HepG2 (cell line): ENCODE measurements around the gene ATP1B2. TPM values are rescaled to one million over a fixed set of nuclear protein-coding genes. Genes with fewer than 3 reads are reported as not detected.
A peak's percentile ranks its signal among the peaks of the same experiment; 100 is the strongest.

Source experiments
- ATAC-seq: fragments of 200-7000 bp; cut with Tn5 transposase; 3 replicates; pipeline ENCODE4 v1.9.1; 2020; ENCODE audit warnings: mild to moderate bottlenecking, moderate library complexity
- BruUV-seq: library from RNA; stranded (reverse); fragments of 400-500 nt; replicated peaks from 2 replicates; lab custom pipeline; 2021; lab: Mats Ljungman, UMichigan
- CTCF ChIA-PET: fragments of 300-600 bp; formaldehyde crosslinking; extraction: SDS; loops from one replicate; lab custom pipeline; 2021; ENCODE audit warnings: low total read pairs, inconsistent platforms, low intra/inter-chr PET ratio; lab: Yijun Ruan, JAX
- POLR2A ChIA-PET: fragments of 350-600 bp; sonication (Branson Sonifier 250); formaldehyde crosslinking; loops from one replicate; lab custom pipeline; 2020; ENCODE audit warnings: antibody characterized with exemption, inconsistent platforms; lab: Yijun Ruan, JAX
- DNase-seq: peaks from one replicate; pipeline ENCODE4 v3.0.0-alpha.2; 2015; ENCODE audit warnings: low spot score
- FAIRE-seq: peaks from 3 replicates; lab custom pipeline; 2011; peaks lifted over from hg19 to GRCh38; lab: Jason Lieb, UNC
- H2AFZ ChIP-seq: one replicate; pipeline ENCODE4 v1.6.1; 2011; ENCODE audit warnings: low read length, inconsistent platforms
- H3K27ac ChIP-seq: fragments of 300-600 bp; 3 replicates; pipeline ENCODE4 v1.8.0; 2011; ENCODE audit warnings: mixed run types, mild to moderate bottlenecking, mixed read lengths, low read length, inconsistent platforms; ENCODE audit not compliant: insufficient read depth; ENCODE audit errors: extremely low read length
- H3K27me3 ChIP-seq, 2 experiments: fragments of 200-600 bp in 1 of 2; 2 replicates in 1 of 2; 3 replicates in 1 of 2; pipeline versions ENCODE4 v1.6.0 to v1.8.0; 2011; ENCODE audit warnings: low read length in 2 of 2, mild to moderate bottlenecking in 2 of 2, moderate library complexity in 2 of 2, inconsistent platforms in 1 of 2; ENCODE audit not compliant: insufficient read depth in 2 of 2, control insufficient read depth in 1 of 2
- H3K36me3 ChIP-seq, 2 experiments: fragments of 200-600 bp in 1 of 2; replicated peaks in 1 of 2; 2 replicates in 1 of 2; 3 replicates in 1 of 2; pipeline versions ENCODE4 v1.5.1 to v1.8.0; 2011; ENCODE audit warnings: low read length in 2 of 2, inconsistent platforms in 1 of 2; ENCODE audit not compliant: insufficient read depth in 2 of 2, control insufficient read depth in 1 of 2
- H3K4me1 ChIP-seq: 2 replicates; pipeline ENCODE4 v1.5.1; 2012; ENCODE audit warnings: low read length, inconsistent platforms; ENCODE audit not compliant: insufficient read depth
- H3K4me2 ChIP-seq: 2 replicates; pipeline ENCODE4 v1.6.0; 2011; ENCODE audit warnings: low read depth, low read length, inconsistent platforms
- H3K4me3 ChIP-seq, 3 experiments: fragments of 200-600 bp in 1 of 3; sonication (generic), shearing (Covaris generic) in 1 of 3; replicated peaks in 1 of 3; 2 replicates each; pipeline ENCODE4 v1.5.1; 2011 to 2016; ENCODE audit warnings: low read length in 3 of 3, inconsistent platforms in 2 of 3, low read depth in 2 of 3, mild to moderate bottlenecking in 2 of 3, control low read depth in 1 of 3, mixed read lengths in 1 of 3; ENCODE audit not compliant: insufficient read depth in 1 of 3
- H3K79me2 ChIP-seq: one replicate; pipeline ENCODE4 v1.6.1; 2011; ENCODE audit warnings: low read length, inconsistent platforms; ENCODE audit not compliant: insufficient read depth
- H3K9ac ChIP-seq: 2 replicates; pipeline ENCODE4 v1.6.0; 2011; ENCODE audit warnings: mild to moderate bottlenecking, low read depth, low read length, inconsistent platforms; ENCODE audit not compliant: insufficient read depth
- H3K9me3 ChIP-seq: 2 replicates; pipeline ENCODE4 v1.5.1; 2012; ENCODE audit warnings: mild to moderate bottlenecking, low read length
- H4K20me1 ChIP-seq: 2 replicates; pipeline ENCODE4 v1.6.0; 2011; ENCODE audit warnings: inconsistent platforms, mild to moderate bottlenecking, low read length, moderate library complexity; ENCODE audit not compliant: insufficient read depth
- HIVEP1 ChIP-seq: sonication (generic); formaldehyde crosslinking; IDR thresholded peaks from 2 replicates; pipeline ENCODE4 v1.4.0; 2020; ENCODE audit warnings: mild to moderate bottlenecking, missing genetic modification reagents
- NFKB2 ChIP-seq: sonication (generic); formaldehyde crosslinking; IDR thresholded peaks from 2 replicates; pipeline ENCODE4 v1.4.0; 2020; ENCODE audit warnings: missing genetic modification reagents, borderline replicate concordance
- POGZ ChIP-seq: sonication (generic); formaldehyde crosslinking; IDR thresholded peaks from 2 replicates; pipeline ENCODE4 v1.4.0; 2020; ENCODE audit warnings: mild to moderate bottlenecking, missing genetic modification reagents
- SALL1 ChIP-seq: sonication (generic); formaldehyde crosslinking; IDR thresholded peaks from 2 replicates; pipeline ENCODE4 v1.8.0; 2022; ENCODE audit warnings: mild to moderate bottlenecking, missing genetic modification reagents
- SAP130 ChIP-seq: IDR thresholded peaks from 2 replicates; pipeline ENCODE4 v1.6.1; 2016; ENCODE audit warnings: low read depth
- SRSF1 ChIP-seq: fragments of 200-400 bp; formaldehyde crosslinking; optimal IDR thresholded peaks from 2 replicates; pipeline ENCODE3; 2017; ENCODE audit warnings: mild to moderate bottlenecking, low read depth, low read length, moderate library complexity
- SRY ChIP-seq: sonication (generic); formaldehyde crosslinking; IDR thresholded peaks from 2 replicates; pipeline ENCODE4 v1.8.0; 2022; ENCODE audit warnings: mild to moderate bottlenecking, missing genetic modification reagents
- ZNF121 ChIP-seq: sonication (generic); formaldehyde crosslinking; IDR thresholded peaks from 2 replicates; pipeline ENCODE4 v1.5.0; 2020; ENCODE audit warnings: mild to moderate bottlenecking, missing genetic modification reagents
- ZNF33B ChIP-seq: sonication (generic); formaldehyde crosslinking; IDR thresholded peaks from 2 replicates; pipeline ENCODE4 v1.5.1; 2020; ENCODE audit warnings: mild to moderate bottlenecking, missing genetic modification reagents
- ZNF460 ChIP-seq: sonication (generic); formaldehyde crosslinking; IDR thresholded peaks from 2 replicates; pipeline ENCODE4 v1.5.1; 2020; ENCODE audit warnings: missing genetic modification reagents, mild to moderate bottlenecking, borderline replicate concordance
- WGBS: methylation state at CpG from one replicate; pipeline ENCODE4 v1.1.6; 2017; ENCODE audit warnings: low lambda C conversion rate; 5-methylcytosine and 5-hydroxymethylcytosine counted together
- in situ Hi-C: cut with HindIII; loops from 2 replicates; pipeline ENCODE4 v1.10.0; 2017; ENCODE audit warnings: low pct_unique_long_range_greater_than_20kb; ENCODE audit not compliant: extremely low pct_ligation_motif_present
- intact Hi-C: fragments of 100-400 bp; cut with micrococcal nuclease; formaldehyde crosslinking; loops from one replicate; pipeline ENCODE4 v1.10.0; 2022; ENCODE audit not compliant: unreplicated experiment
- polyA plus RNA-seq, 8 experiments: library from polyadenylated mRNA; depleted of rRNA in 3 of 8; stranded (reverse) in 7 of 8; unstranded in 1 of 8; fragments of >200 nt; fragmentation: Illumina TruSeq in 4 of 8; extraction: Trizol in 4 of 8; gene quantifications; 2 replicates each; pipeline versions ENCODE4 v1.2.1 to v1.2.3, GENCODE V29; 2011 to 2016; ENCODE audit warnings: low read depth in 4 of 8, missing spikeins in 1 of 8, mixed read lengths in 1 of 8; ENCODE audit not compliant: insufficient read depth in 1 of 8
- total RNA-seq, 5 experiments: library from RNA; depleted of rRNA; stranded (reverse); fragments of >200 nt; fragmentation: Illumina TruSeq; extraction: Trizol; gene quantifications; 2 replicates each; pipeline ENCODE4 v1.2.3, GENCODE V29; 2016; ENCODE audit warnings: low read depth in 1 of 5
- TF ChIP-seq, protein P1 (sequence below): sonication (generic); formaldehyde crosslinking; IDR thresholded peaks from 2 replicates; pipeline ENCODE4 v1.5.0; 2020; ENCODE audit warnings: mild to moderate bottlenecking, missing genetic modification reagents
- TF ChIP-seq, protein P2 (sequence below): sonication (generic); IDR thresholded peaks from 2 replicates; pipeline ENCODE4 v1.6.1; 2016; ENCODE audit warnings: low read depth, borderline replicate concordance
- TF ChIP-seq, protein P3 (sequence below): sonication (generic); formaldehyde crosslinking; IDR thresholded peaks from 2 replicates; pipeline ENCODE4 v1.4.0; 2020; ENCODE audit warnings: missing genetic modification reagents, mild to moderate bottlenecking, borderline replicate concordance
- TF ChIP-seq, protein P4 (sequence below): sonication (generic); formaldehyde crosslinking; IDR thresholded peaks from 2 replicates; pipeline ENCODE4 v1.4.0; 2020; ENCODE audit warnings: mild to moderate bottlenecking, missing genetic modification reagents

Gene ATP1B2
- total and polyA plus RNA-seq, 2 of the 13 experiments (the other 11 are each of a cell fraction or from before 2014, with no cell fraction given), result not detected

DNA sequence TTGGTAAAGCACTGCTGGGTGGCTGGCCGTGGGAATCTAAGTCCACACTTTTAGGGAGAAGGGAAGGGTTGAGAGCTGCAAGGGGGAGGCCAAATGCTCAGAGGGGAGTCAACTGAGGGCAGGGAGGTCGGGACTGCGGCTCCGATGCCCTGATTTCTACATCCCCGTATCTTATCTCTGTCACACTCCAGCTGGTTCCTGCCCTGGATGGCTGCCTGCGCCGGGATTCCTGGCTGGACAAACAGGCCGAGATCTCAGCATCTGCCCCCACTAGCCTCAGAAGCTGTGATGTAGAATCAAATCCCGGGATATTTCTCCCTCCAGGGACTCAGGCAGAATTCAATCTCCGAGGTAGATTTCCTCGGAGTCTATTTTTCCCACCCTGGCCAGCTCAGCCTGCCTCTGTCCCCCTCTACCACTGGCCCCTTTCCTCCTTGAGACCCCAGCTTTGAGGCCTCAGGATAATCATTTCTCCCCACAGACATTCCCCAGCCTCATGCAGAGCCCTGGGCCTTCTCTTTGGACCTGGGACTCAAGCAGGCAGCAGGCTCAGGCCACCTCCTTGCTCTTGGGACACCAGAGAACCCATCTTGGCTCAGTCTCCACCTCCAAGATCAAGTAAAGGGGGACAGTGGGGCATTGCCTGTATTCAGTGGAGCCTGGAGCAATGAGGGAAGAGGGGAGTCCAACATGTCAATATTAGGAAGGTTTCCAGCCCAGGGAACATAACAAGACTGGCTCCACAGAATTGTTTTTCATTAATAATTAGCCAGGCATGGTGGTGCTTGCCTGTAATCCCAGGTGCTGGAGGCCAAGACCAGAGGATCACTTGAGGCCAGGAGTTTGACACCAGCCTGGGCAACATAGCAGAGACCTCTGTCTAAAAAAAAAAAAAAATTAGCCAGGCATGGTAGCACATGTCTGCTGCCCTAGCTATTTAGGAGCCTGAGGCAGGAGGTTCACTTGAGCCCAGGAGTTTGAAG lies 19.0 kb upstream of the ATP1B2 start:
- in situ Hi-C loops, result loop anchor here (5.0 kb wide), 2 partner anchors 56 to 86 kb away; partner anchors contain the start of genes DNAH2, TP53 and WRAP53
- Histone ChIP-seq H3K36me3 (no peaks in the 10 kb centered on the region), H3K4me3 (peak overlapping the region; percentile 38 to 64 (median 39)), H3K27me3 (no peaks in the 10 kb centered on the region; a peak in 1 of 5 replicates), H2AFZ (peak overlapping the region; percentile 81), H3K9me3 (no peaks in the 10 kb centered on the region), H3K79me2 (peaks cover 8% of the 10 kb centered on the region), H3K4me1 (peaks cover 56% of the 10 kb centered on the region), H3K9ac (peak overlapping the region; percentile 60; the same call in 1 of the 2 replicates), H3K27ac (peak overlapping the region; percentile 46), H3K4me2 (peak overlapping the region; percentile 86), H4K20me1 (no peaks in the 10 kb centered on the region)
- 0% methylated on average over 11 of the region's 11 CpGs for WGBS
- ATAC-seq, result peak; percentile 19
- BruUV-seq, result no TSS peak
- ChIA-PET CTCF (interaction anchor here (1.6 kb wide), 1 partner anchor 42 kb away, joined by 5 read pairs; no protein-coding TSS in a partner anchor), POLR2A (interaction anchor here (0.8 to 4.4 kb wide), 7 partner anchors 16 to 58 kb away, joined by 3 to 56 read pairs (median 9); partner anchors contain the start of genes ATP1B2, CD68, FXR2 and MPDU1)
- peak; percentile 63 for DNase-seq
- peak; percentile 40 for FAIRE-seq
- intact Hi-C loops, result loop anchor here (5.0 kb wide), 2 partner anchors 41 to 56 kb away; partner anchors contain the start of genes TP53 and WRAP53
- TF ChIP-seq, protein P1, sequence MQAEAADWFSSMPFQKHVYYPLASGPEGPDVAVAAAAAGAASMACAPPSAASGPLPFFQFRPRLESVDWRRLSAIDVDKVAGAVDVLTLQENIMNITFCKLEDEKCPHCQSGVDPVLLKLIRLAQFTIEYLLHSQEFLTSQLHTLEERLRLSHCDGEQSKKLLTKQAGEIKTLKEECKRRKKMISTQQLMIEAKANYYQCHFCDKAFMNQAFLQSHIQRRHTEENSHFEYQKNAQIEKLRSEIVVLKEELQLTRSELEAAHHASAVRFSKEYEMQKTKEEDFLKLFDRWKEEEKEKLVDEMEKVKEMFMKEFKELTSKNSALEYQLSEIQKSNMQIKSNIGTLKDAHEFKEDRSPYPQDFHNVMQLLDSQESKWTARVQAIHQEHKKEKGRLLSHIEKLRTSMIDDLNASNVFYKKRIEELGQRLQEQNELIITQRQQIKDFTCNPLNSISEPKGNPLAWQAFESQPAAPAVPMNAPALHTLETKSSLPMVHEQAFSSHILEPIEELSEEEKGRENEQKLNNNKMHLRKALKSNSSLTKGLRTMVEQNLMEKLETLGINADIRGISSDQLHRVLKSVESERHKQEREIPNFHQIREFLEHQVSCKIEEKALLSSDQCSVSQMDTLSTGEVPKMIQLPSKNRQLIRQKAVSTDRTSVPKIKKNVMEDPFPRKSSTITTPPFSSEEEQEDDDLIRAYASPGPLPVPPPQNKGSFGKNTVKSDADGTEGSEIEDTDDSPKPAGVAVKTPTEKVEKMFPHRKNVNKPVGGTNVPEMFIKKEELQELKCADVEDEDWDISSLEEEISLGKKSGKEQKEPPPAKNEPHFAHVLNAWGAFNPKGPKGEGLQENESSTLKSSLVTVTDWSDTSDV (CRISPR knock-in tag), result no peak
- TF ChIP-seq HIVEP1 (CRISPR knock-in tag) (peak; percentile 57), ZNF33B (0 out of 2 replicates have a peak, but pooled peaks have one; percentile 28), SRSF1 (no peak), SAP130 (CRISPR knock-in tag) (peak; percentile 31; the same call in 1 of the 2 replicates), SALL1 (CRISPR knock-in tag) (0 out of 2 replicates have a peak, but pooled peaks have one; percentile 13), ZNF460 (no peak), POGZ (no peak), NFKB2 (CRISPR knock-in tag) (no peak), ZNF121 (CRISPR knock-in tag) (peak; percentile 35), SRY (CRISPR knock-in tag) (0 out of 2 replicates have a peak, but pooled peaks have one; percentile 45)
- TF ChIP-seq, protein P2, sequence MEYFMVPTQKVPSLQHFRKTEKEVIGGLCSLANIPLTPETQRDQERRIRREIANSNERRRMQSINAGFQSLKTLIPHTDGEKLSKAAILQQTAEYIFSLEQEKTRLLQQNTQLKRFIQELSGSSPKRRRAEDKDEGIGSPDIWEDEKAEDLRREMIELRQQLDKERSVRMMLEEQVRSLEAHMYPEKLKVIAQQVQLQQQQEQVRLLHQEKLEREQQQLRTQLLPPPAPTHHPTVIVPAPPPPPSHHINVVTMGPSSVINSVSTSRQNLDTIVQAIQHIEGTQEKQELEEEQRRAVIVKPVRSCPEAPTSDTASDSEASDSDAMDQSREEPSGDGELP, result peak; percentile 79; the same call in 1 of the 2 replicates
- TF ChIP-seq, protein P3, sequence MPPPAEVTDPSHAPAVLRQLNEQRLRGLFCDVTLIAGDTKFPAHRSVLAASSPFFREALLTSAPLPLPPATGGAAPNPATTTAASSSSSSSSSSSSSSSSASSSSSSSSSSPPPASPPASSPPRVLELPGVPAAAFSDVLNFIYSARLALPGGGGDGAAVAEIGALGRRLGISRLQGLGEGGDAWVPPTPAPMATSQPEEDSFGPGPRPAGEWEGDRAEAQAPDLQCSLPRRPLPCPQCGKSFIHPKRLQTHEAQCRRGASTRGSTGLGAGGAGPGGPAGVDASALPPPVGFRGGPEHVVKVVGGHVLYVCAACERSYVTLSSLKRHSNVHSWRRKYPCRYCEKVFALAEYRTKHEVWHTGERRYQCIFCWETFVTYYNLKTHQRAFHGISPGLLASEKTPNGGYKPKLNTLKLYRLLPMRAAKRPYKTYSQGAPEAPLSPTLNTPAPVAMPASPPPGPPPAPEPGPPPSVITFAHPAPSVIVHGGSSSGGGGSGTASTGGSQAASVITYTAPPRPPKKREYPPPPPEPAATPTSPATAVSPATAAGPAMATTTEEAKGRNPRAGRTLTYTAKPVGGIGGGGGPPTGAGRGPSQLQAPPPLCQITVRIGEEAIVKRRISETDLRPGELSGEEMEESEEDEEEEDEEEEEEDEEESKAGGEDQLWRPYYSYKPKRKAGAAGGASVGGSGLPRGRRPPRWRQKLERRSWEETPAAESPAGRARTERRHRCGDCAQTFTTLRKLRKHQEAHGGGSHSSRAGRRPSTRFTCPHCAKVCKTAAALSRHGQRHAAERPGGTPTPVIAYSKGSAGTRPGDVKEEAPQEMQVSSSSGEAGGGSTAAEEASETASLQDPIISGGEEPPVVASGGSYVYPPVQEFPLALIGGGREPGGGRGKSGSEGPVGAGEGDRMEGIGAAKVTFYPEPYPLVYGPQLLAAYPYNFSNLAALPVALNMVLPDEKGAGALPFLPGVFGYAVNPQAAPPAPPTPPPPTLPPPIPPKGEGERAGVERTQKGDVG (CRISPR knock-in tag), result 0 out of 2 replicates have a peak, but pooled peaks have one; percentile 4
- TF ChIP-seq, protein P4, sequence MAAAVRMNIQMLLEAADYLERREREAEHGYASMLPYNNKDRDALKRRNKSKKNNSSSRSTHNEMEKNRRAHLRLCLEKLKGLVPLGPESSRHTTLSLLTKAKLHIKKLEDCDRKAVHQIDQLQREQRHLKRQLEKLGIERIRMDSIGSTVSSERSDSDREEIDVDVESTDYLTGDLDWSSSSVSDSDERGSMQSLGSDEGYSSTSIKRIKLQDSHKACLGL, result peak; percentile 53; the same call in 1 of the 2 replicates
